DMS 273 treated with DMSO at 0.1 percent for 48 hours (cell line): ENCODE measurements around the gene TRAF1.
"Not testable (repeated sequence)": the region's sequence is repeated elsewhere in the genome, so short reads cannot be mapped to it uniquely, and the experiment has no call there.

Source experiments
- DNase-seq: peaks from one replicate; lab custom pipeline; 2025; lab: John Stamatoyannopoulos, UW

The TRAF1 gene, protein sequence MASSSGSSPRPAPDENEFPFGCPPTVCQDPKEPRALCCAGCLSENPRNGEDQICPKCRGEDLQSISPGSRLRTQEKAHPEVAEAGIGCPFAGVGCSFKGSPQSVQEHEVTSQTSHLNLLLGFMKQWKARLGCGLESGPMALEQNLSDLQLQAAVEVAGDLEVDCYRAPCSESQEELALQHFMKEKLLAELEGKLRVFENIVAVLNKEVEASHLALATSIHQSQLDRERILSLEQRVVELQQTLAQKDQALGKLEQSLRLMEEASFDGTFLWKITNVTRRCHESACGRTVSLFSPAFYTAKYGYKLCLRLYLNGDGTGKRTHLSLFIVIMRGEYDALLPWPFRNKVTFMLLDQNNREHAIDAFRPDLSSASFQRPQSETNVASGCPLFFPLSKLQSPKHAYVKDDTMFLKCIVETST

DNA sequence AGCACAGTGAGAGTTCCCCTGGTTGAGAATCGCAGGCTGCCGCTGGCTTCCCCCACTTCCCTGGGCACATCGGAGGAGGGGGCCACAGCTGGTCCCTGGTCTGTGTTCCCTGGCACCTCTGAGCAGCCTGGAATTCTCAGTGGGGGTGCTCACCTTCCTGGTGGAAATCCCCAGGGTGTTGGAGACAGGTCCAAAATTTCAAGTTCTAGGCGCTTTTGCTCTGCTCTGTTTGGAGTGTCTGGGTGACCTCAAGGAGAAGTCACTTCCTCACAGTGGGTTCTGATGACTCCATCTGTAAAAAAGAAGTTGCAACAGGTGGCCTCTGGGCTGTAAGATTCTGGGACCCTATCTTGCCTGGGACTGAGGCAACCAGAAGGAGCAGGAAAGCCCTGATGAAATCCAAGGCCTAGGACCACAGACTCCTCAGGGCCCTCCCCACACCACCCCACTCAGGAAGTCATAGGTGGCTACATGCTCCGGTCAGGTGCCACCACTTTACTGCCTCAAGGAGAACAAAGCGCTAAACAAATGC is at the start of gene TRAF1:
Gene TRAF1 (minus strand): TSS at position 400 of the 532 bp plus-strand sequence. CDS start 721 bp downstream, outside the sequence.
- no peak for DNase-seq

DNA sequence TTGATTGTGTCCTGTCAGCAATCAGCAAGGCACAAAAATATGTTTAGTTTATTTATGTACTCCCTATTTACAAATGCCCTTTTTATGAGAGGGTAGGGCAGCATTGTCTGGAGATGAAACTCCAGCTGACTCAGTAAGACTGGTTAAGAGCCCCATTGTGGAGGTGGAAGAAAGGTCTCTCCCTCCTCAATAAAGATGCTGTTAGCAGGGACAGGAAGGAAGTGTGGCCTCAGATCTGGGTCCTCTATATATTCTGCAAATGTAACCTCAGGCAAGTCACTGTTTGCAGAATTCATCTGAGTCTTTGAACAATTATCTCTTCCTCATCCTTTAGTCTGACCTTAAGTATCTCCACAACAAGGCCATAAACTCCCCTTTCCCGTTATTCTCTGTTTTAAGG is 48.3 kb upstream of the TRAF1 start:
- no peak for DNase-seq

DNA sequence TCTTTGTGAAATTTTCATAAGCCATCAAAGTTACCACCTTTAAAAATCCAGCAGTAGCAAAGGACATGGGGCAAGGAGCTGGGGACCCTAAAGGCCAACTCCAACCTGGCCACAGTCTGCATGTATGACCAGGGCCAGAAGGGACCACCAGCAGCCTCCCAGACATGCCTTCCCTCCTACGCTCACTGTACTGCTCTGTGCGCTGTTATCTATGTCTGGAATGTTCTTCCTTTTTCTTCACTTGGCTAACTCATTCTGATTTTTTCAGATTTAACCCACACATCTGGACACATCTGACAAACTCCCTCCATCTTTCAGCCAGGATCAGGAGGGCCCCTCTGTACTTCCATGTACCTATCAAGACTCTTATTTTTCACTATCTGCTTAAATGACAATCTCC is 47.6 kb upstream of the TRAF1 start:
- no peak for DNase-seq

DNA sequence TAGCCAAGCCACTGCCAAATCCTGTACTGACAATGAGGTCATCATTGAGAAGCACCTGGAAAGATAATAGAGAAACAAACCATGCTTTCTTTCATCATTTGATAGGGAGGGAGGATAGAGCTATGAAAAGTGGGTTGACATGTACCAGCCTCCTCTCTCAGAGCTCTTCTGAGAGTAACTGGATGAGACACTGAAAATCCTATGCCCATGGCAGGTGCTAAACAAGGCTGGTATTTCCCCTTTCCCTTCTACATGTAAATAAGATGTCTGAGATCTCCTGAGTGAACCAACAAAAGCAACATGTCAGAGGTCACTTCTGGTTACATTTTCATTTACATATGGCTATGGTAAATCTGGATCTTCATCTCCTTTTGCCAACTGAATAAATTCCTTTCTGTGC is 45.3 kb upstream of the TRAF1 start:
- no peak for DNase-seq

DNA sequence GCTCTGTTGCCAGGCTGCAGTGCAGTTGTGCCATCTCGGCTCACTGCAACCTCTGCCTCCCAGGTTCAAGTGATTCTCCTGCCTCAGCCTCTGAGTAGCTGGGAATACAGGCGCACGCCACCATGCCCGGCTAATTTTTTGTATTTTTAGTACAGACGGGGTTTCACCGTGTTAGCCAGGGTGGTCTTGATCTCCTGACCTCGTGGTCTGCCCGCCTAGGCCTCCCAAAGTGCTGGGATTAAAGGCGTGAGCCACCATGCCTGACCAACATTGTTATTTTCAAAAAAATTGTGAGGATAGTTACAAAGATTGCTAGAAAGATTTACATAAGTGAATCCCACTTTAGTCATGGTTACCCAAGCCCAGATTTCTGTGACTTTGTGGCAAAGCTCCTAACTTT is 44.9 kb upstream of the TRAF1 start:
- not testable (repeated sequence) for DNase-seq

DNA sequence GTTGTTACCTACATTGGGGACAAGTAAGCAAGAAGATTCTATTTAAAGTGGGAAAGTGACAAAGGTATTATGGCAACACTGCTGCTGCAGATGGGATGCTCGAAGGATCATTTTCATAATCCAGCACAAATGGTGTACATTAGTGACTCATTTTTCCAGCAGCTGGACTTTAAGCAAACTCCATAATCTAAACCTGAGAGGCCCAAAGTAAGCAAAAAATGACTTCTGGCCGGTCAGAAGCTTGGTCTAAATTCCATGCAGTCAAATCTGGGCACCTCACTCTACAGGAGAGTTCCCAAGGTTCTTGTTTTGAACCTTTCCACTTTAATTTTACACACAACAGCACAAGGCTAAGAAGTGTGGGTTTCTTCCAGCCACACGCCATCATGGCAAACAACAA is 43.6 kb upstream of the TRAF1 start:
- no peak for DNase-seq

DNA sequence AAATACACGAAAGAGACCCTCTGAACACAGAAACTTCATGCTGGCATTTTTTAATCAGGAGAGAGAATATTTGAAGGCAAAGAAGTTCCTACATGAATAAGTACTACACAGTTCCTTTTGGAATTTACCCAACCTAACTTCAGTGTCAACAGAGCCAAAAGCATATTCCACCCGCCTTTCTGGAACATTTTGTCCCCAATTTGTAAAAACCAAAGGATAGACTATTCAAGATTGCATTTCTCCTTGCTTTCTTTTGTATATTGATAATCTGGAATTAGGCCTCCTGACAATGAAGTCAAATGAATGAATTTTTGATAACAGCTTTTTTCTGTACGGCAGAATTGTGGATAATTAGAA is 39.4 kb upstream of the TRAF1 start:
- no peak for DNase-seq

DNA sequence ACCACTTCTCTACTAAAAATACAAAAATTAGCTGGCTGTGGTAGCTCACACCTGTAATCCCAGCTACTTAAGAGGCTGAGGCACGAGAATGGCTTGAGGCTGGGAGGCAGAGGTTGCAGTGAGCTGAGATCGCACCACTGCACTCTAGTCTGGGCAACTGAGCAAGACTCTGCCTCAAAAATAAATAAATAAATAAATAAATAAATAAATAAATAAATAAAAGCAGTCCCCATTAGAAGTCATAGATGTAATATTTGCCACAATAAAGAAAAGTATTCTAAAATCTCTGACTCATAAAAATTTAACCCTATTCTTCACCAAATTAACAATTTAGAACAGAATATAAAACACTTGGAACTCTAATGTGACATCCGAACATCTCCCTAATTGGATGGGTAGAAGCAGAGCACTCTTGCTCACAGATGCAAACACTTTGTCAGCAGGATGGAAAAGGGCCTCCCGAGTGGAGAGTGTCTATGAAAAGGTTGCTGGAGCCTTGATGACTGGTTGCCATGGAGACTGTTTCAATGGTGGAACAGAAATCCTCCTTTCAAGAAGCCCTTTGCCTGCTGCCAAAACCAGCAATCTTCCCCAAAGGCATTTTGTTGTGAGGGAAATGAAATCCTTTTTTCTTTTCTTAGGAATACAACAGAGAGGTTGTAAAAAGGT is 38.9 kb upstream of the TRAF1 start:
- no peak for DNase-seq

DNA sequence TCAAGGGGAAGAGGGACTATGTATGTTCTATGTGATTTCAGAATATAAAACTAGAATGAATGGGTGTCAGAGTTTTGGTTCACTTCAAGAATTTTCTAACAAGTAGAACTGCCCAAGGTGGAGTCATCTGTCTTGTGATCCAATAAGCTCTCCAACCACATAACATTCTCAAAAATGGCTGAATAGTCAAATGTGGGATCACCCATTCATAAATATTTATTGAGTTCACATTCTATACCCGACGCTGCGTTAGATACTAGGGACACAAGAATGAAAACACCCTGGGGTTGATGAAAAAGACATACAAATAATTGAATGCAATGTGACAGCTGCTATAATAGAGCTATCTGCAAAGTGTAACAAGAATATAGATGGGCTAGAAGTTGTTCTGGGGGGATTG is 35.3 kb upstream of the TRAF1 start:
- DNase-seq, result no peak

DNA sequence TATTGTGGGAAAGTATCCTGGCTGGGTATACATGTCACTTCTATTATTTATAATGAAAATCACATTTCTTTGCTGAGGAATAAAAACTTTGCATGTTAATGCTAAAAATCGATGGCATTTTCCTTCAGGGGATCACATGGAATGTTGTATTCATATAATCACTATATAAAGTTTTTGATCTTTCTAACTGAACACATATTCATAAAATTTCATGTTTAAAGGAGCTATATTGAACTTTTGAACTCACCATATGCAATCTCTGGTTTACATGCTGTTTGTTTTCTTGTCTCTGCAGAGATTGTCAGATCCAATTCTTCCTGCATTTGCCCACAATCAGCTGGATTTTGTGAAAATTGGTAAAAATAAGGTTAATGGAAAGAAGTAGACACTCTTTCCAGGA is 33.4 kb upstream of the TRAF1 start:
- no peak for DNase-seq

DNA sequence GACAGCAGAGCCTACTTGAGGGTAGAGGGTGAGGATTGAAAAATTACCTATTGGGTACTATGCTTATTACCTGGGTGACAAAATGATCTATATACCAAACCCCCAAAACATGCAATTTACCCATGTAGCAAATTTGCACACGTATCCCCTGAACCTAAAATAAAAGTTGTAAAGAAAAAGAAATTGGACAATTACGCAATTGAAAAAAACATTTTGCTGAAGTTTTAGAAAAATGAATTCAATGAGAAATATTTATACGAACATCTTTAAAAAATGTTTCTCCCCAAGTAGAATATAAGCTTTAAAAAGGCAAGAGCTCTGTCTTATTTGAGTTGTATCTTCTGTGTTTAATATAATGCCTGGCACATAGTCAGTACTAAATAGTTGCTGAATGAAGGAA is 30.3 kb upstream of the TRAF1 start:
- no peak for DNase-seq

DNA sequence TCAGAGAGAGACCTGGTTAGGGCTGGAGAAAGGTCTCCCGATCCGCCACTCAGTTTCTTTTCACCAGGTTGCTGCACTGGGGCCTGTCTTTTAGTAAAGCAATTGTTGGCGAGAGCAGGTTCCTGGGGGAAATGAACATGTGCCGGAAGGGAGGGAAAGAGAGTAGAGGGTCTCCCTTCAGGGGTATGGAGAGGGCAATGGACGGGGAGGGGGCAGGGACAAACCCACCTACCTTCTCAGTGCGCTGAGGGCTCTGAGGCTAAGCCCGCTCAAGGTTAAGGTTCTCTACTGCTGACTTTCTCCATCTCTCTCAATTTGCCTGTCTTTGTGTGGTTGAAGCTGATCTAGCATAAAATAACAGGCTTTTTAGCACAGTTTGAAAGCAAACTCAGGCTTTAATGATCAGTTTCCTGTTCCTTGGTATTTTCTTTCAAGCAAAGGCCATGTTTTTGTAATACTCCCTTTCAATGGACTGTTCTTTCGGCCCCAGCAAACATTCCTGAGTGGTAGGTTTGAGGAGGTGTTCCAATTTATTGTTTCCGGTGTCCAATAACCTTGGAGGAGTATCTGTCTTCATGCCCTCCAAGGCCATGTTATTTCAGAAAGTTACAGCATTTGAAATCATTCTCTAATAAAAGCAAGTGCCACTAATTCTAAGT is 25.5 kb upstream of the TRAF1 start:
- DNase-seq, result no peak

DNA sequence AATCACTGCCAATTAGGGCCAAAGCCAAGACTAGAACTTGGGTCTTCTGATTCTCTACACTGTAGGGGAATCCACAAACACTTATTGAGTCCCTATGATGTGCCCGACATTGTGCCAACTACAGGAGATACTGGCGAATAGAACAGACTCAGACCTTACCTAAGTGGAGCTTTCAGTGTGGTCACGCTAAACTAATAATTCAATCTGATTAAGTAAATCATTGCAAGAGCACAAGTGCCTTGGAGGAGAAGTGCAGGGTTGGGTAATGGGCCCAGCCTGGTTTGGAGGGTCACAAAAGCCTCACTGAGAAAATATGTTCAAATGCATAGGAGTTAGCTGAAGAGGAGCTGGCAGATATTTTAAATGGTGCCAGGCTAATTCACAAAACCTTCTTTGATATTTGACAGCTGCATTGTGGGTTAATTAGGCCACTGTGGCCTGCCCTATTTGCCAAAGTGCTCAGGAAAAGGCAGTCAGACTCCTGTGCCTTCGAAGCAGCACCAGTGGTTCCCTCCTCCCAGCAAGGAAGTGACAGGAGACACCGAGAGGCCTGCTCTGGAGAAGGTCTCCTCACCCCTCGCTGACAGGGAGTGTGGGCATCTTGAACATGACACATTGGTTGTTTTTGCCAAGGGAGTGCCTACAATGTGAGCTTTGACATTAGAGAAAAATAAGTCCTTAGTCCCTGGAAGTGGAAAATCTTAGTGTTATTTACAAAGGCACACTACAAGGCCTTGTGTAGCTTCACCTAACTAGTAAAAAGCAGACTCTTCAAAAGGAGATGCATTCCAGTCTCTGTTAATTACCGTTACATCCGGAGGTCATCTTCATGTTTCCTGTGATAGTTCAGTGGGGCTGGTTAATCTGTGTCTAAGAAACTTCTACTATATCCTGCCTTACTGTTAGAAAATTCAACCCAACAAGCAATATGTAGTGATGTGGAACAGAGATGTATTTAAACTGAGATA is 24.1 kb upstream of the TRAF1 start:
- DNase-seq, result no peak

DNA sequence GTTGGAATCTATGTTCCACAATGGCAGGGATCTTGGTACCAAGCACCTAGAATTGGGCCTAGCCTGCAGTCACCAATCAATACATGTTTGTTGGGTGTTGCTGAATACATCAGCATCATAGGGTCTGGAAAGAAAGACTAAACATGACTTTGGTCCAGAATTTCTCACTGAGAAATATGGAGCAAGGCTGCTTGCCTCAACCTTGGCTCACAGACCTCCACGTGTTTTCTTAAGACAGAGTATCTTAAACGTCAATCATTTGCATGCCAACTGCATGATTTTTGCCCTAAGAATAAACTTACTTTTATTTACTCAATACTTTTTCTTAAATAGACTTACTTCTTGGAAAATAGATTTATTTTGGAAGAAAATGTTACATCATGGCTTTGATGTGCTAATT is 22.7 kb upstream of the TRAF1 start:
- no peak for DNase-seq

DNA sequence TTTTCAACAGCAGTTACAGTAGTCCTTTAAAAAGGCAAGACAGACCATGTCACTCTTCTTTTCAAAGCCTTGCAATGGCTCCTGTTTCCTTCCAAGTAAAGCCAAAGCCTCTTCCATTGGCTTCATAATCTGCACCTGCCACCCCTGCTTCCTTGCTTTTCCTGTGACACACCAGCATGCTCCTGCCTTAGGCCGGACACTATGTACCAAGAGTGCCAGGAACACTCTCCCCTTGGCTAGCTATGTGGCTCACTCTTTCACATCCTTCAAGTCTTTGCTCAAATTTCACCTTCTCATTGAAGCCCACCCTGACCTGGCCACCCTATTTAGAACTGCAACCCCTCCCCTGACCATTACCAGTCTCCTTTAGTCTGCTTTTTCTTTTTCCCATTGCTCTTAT is 22.2 kb upstream of the TRAF1 start:
- DNase-seq, result no peak

DNA sequence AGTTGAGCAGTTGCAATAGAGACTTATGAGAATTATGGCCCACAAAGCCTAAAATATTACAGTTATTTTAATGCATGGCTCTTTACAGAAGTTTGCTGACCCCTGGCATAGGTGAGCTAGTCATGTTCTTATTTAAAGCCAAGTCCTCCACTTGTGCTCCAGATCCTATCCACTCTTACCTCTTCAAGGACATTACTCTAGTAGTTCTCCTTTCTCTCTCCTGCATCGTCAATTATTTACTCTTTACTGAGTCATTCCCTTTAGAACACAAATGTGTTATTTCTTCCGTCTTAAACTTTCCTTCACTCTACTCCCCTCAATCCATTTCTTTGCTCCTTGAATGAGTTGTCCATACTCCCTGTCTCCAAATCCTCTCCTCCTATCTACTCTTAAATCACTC is 20.6 kb upstream of the TRAF1 start:
- no peak for DNase-seq

DNA sequence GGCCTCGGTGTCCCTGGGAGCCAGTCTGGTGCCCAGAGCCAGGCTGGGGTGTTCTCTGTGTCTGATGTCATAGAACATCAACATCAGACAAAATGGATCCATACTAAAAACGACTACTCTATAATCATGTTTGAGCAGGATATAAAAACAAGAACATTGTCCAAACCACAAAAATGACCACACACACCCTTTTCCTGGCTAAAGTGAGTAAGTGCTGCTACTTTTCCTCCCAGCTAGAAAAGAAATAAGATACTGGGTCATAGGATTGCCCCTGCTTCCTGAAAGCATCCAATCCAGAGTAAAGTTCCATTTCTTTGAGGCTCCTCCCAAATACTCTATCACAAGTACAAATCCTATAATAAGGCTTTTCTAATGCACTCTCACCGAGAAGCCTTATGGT is 19.7 kb upstream of the TRAF1 start:
- DNase-seq, result no peak

DNA sequence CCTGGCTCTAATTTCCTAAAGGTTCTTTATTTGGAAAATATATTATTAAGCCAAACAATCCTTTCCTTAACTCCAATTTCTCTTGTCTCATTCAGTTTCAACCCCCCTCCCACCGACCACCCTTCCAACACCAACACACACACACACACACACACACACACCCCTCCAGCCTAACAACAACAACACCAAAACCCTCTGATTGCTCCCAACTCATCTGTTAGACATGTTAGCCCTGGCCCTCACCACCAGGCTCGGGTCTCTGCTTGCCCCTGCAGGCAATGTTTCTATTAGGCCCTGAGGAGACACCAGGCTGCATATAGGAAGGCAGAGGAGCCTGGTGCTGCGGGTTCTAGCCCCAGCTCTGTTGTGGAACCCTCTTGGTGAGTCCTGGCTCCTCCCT is 18.4 kb upstream of the TRAF1 start:
- DNase-seq, result no peak

DNA sequence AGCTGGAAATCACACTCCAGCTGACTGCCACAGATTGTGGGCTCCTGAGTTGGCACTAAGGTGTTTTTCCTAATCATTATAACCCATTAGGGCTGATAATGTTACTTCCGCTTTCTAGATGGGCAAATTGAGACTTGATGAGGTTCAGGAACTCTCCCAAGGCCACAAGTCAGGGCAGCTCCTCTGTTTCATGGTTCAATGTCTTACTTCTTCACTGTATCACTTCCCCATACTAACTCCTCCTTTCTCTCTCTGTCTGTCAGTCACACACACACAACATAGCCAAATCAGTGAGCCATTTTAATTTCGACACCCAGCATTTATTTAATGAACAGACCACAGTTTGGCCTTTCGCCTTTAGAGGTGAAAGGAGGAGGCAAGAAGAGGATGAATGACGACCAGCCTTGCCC is 17.8 kb upstream of the TRAF1 start:
- no peak for DNase-seq

DNA sequence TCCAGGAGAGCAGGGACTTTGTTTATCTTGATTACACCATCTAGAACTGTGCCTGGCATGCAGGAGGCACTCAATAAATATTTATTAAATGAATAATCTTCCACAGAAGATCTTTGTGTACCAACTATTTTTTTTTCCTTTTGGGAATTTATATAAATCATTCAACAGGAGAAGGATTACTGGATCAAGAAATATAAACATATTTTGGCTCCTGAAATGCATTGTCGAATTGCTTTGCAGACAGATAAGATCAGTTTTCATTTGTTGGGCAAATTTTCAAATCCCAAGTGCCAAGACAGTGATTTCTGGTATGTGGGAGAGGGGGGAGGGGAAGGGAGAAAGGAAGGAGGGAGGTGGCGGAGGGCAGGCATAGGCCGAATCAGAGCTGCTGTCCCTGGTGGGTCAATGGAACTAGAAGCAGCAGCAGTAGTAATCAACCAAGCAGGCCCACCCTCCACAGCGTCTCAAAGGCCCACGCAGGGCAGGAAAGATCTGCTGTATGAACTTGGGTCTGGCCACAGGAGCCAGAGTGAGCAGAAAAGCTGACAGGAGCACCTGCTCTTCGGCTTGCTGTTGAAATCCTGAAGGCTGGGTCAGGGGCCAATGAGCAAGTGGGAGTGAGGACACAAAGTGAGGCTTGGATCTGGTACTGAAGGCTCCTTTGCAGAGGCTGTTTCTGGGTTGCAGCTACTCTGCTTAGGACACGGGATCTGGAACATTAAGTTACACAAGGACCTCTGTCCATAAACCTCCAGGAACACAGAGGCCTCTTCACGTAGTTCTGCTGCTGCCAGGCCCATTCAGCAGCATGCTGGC is 15.8 kb upstream of the TRAF1 start:
- DNase-seq, result no peak
